Occipital lobe (tissue), 2 donors: ENCODE measurements around the gene RPS27. TPM values are rescaled to one million over a fixed set of nuclear protein-coding genes. Genes with fewer than 3 reads are reported as not detected.

Experiments
- DNase-seq: peaks from one replicate; lab custom pipeline; 2025; lab: John Stamatoyannopoulos, UW
- total RNA-seq: library from RNA; depleted of rRNA; stranded (reverse); fragments of >200 nt; gene quantifications from one replicate; pipeline ENCODE4 v1.2.3, GENCODE V29; 2014

The RPS27 gene
- total RNA-seq, result 2,161 TPM

- peak; percentile 84 for DNase-seq
These were observed at the start of gene RPS27 for GRCh38 chr1:153990468-153991150. Gene RPS27, plus strand, starts transcription at chr1:153990762. Its CDS starts 35 bp downstream, at chr1:153990797.

- DNase-seq, result no peak
These were observed 48.5 kb upstream of the RPS27 start for GRCh38 chr1:153941826-153942725.

DNA sequence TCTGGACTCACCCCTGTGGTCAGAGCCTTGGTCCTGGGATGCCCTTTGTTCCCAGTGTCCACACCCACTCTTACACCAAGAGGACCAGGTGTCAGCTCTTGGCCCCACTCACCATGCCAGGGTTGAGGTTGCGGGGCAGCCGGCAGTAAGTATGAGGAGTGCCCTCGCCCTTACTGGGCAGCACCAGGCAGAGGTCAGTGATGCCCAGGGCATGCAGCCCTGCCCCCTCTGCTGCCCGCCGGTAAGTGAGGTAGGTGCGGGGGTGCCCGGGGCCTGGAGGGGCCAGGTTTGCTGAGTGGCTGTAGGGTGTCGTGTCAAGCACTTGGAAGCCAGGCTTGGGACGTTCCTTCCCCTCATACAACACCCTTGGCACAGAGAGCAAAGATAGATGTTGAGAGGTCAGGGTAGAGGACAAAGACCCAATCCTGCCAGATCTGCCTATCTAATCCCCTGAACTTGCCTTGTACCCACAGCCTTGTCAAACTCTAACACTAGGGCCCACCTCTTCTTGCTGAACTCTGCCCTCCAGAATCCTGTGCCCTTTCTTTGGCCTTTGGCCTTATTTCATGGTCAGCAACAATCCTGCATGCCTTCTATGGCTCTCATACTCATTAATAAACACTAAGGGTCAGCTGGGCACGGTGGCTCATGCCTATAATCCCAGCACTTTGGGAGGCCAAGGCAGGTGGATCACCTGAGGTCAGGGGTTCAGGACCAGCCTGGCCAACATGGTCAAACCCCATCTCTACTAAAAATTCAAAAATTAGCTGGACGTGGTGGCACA is 47.6 kb upstream of the RPS27 start:
- DNase-seq, result no peak

DNA sequence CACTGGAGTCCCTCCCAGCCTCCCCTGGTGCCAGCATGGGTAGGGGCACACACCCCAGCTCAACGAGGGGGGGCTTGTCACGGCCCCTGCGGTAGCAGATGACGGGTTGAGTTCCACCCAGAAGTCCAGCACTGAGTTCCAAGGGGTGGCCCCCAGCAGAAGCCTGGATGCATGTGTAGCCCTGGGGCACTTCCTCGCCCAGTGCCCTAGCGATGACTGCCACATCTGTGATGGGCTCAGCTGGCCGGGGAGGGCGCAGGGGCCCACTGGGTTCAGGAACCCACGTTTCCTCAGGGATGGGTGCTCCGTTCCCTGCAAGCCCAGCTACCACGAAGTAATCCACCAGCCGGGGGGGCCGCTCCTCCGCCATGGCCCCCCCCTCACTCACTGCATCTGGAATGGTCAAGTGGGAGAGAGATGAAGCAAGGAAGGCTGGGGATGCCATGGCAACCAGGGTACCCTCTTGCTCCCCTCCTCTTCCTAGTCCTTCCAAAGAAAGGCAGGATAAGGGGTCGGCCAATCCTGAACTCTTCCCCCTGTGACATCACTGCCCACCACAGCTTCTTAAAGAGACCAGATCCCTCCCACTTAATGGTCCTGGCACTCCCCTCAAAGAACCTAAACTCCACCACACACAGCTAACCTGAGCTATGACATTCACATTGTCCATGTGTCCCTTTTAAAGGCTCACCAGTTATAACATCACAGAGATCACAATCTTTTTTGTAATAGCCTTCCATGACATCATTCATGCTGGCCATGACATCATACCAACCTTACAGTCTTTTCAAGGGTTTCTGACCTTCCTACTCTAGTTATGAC is 46.3 kb upstream of the RPS27 start:
- no peak for DNase-seq

- no peak for DNase-seq
These were observed 45.8 kb upstream of the RPS27 start for GRCh38 chr1:153944827-153945117.

DNA sequence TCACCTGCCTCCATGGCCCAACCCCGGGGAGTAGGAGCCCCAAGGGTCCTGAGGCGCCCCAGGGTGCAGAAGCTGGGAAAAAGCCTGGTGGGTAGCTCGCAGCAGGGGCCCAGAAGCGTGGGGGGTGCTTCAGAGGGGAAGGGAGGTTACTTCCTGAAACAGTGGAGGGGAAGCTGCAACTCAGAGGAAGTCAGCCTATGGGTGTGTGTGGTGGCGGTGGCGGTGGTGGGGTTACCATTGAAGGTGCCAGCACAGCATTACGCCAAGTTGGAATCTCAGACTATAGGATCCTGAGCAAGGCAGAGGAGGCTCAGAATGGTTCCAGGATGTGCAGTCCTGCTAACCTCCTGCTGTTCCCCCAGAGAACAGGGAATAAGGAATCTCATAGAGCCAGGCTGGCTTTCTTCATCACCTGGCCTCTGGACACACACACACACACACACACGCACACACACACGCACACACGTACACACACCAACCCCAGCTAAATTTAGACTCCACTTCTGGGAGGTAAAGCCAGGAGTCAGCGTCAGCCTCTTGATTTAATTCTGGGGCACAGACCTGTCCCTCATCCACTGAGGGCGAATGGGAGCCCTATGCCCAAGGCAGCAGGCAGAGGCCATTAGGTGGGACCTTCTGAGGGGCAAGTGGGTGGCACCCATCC is 45.3 kb upstream of the RPS27 start:
- DNase-seq, result no peak

DNA sequence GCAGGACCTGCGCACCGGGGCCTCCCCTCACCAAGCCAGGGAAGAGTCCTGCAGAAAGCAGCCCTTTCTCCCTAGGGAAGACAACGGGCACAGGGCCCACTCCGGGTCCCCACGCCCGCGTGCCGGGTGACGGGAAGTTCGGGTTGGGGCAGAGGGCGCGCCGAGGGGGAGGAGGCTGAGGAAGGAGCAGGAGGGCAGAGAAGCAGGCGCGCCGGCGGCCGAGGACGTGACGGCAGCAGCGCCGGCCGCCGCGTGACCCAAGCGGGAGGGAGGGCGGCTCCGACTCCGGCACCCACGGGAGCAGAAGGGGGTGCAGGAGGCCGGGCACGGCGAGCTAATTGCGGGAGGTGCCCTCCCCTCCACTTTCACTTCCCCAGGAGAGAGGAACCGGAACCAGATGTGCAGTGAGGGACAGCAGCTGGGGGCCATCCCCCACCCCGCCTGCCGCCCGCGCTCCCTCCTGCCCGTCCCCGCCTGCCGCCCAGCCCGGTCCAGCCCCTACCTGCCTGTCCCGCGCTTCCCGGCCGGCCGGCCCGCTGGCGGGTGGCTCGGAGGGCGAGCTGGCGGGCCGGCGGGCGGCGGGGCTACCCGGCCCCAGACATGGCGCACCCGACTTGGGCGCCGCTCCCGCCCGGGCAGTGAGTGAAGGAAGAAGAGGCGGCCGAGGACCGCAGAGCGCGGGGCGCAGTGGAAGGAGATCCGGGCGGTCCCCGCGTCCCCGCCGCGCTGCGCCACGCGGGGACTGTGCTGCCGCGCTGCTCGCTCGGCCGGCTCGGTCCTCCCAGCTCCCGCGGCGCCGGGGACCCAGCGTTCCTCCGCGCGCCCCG is 44.6 kb upstream of the RPS27 start:
- peak; percentile 66 for DNase-seq

DNA sequence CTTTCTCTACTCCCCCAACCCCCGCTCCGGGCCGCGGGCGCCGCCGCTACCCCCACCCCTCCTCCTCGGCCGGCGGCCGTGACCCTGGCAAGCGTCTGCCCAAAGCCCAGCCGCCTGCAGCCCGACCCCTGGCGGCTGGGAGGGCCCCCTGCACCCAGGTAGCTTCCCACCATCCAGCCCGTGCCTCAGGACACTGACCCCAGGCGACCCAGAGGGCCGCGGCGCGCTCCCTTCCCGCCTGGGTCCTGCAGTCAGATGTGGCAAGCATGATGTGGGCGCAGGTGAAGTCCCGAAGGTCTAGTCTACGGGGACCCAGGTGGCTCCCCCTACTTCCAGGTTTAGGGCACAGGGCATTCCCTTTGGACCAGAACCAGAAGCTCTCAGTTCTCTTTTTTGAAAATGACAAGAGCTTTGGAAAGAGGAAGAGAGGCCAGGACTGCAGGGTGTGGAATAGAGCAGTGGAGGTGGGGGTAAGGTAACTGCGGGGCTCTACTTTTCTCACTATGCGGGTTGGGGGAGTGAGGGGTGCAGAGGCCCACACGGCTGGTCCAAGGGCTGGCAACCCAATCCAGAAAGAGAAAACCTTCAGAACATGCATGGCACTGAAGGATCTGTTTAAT is 43.8 kb upstream of the RPS27 start, which contains the start of gene DENND4B:
Gene DENND4B (minus strand): TSS at position 97 of the 620 bp plus-strand sequence. CDS start 2,344 bp downstream, outside the sequence.
- peak; percentile 58 for DNase-seq

DNA sequence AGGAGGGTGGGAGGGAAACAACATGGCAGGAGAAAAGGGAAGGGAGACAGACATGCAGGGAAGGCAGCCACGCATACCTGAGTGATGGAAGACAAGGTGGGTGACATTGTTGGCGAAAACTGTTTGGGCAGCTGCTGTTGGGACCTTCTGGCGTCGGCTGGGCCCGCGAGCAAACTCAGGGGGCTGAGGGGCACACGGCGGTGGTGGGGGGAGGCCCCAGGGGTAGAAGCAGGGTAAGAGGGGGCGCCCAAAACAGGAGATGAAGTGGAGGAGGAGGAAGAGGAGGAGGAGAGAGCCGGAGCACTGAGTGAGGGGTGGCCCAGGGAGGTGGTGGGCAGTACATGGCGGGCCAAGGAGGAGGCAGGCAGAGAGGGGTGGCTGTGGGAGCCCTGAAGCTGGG is 39.4 kb upstream of the RPS27 start:
- no peak for DNase-seq

GRCh38 chr1:153951801-153952200 is 38.8 kb upstream of the RPS27 start:
- no peak for DNase-seq

DNA sequence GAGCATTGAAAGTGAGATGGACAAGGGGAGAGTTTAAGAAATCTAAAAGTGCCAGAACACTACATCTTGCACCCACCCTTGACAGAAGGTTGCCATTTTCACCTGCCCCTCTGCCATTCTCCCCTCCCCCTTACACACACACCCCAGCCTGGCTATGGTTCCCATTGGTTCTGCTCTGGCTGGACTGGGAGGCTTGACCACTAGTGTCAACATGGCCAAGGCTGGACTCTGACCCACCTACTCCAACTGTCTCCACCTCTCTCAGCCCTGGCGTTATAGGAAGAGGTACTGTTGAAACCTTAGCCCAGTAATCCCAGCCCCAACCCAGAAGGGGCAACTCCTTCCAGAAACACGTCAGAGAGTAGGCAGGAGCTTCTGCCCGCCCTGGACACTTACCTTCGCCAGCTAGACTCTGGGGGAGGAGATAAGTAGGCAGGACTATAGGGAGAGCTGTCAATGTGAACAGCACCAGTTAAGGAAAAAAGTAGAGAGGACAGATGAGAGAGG is 36.6 kb upstream of the RPS27 start:
- DNase-seq, result no peak

GRCh38 chr1:153954826-153955225 is 35.7 kb upstream of the RPS27 start:
- no peak for DNase-seq

DNA sequence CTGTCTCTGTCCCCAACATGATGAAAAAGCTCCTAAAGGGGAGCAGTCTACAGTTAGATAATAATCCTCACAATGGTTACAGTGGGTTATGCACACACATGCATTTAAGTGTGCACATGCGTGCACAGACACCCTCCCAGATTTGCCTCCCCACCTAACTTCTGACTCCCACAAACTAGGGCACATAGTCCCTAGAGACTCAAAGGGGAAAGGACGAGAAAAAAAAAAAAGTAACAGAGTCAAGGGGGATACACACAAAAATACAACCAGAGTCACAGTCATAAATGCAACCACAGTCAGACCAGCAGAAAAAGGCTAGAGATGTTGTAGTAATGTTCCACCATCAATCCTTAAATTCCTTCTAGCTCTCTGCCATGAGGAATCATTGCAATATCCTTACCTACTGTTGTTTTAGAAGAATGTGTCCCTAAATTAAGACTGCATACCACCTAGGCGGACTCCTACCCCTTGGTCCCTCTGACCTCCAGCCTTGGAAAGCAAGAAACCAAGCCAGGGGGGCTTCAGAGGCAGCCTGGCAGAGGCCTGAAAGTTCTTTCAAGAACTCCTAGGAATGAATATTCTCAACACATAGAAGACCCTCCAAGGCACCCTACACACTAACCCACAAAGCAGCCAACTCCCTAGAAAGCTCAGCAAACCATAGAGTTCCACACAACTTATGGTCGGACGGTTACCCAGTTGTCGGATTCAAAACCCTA is 33.4 kb upstream of the RPS27 start:
- no peak for DNase-seq

DNA sequence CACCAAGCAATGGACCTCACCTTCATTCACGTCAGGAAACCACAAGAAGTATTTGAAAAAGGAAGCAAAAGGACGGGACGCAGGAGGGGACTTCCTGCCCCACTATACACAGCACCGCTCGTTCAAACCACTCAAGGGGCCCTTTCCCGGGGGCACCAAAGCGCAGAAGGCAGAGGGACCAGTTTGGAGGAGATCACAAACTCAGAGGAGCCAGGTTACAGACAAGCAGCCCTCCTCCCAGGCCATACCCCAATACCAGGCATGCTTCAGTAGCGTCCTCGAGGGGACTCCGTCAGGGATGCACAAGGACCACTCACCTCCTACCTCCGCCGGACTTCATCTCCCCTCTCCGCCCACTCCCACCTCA is 32.8 kb upstream of the RPS27 start:
- no peak for DNase-seq

DNA sequence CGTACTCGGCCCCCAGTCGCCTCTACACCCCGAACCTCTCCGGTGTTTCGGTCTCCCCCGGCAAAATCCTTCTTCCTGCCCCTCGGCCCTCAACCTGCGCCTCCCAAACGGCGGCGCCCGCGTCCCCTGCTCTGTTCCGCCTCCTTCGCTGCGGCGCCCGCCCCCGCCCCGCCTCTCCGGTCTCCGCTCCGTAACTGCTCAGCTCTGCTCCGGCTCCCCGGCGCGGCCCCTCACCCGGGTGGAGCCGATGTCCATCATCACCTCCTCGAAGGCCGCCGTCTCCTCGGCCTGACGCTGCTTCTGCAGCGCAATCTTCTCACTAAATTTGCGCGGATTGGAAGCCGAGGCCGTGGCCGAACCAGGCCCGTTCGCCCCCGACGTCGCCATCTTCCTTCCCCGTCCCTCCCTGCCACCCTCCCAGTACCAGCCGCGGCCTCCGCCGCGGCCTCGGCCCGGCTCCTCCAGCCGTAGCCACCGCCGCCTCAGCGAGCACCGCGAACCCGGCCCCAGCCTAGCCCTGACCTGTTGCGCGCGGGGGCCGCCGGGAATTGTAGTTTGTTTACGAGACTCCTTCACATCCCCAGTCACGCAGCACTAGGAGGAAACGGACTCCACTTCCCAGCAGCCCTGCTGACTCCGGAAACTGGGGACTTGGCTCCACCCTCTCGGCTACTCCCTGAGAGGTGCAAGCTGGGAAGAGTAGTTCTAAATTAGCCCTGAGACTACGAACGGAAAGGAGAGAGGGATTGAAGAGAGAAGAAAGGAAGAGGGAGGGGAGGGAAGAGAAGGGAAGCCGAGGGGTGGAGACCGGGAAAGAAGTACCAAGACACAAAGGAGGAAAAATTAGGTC is 32.2 kb upstream of the RPS27 start, which contains the start of gene CRTC2:
Gene CRTC2 (minus strand): TSS at position 502 of the 850 bp plus-strand sequence. CDS start 115 bp downstream, at position 387.
- DNase-seq, result peak; percentile 98

DNA sequence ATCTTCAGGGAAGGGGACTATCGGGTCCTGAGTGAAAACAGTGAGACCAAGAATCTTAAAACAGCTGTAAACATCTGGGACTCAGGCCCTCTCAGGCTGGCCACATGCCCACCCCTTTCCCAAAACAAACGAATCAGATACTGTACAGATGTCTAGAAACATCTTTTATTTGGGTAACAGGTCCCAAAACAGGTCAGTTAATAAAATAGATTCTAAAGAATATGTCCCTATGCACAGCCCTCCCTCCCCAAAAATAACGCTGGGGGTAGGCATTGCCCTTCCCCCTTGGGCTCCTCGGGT is 31.7 kb upstream of the RPS27 start:
- DNase-seq, result no peak

DNA sequence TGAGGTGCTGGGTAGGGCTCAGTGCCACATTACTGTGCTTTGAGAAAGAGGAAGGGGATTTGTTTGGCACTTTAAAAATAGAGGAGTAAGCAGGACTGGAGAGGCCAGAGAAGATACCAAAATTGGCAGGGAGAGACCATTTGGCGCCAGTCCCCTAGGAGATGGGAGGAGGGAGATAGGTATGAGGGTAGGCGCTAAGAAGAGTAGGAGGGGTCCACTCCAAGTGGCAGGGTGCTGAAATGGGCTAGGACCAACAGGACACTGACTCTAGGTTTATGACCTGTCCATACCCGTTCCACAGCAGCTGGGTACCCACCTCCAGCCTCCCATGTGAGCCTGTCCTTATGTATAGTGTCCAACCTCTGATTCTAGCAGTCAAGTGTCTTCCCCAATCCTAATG is 31.1 kb upstream of the RPS27 start:
- no peak for DNase-seq

DNA sequence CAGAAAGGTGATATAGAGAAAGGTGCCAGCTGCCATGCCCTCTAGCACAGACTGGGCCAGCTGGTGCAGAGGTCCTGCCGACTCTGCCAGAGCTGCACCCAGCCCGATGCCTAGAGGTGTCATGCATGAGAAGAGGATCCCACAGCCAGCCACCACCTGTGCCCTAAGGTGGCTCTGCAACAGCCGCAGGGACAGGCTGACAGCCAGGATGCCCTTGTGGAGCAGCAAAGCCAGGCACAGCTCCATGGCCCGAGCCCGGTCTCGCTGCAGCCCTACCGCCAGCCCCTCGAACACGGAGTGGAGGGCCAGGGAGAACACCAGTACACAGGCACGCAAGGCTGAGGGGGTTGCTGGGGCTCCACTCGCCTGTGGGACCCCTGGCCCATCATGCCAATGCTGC is 30.4 kb upstream of the RPS27 start:
- DNase-seq, result no peak
